Measurements from ENCODE around the gene HAAO.

DNA sequence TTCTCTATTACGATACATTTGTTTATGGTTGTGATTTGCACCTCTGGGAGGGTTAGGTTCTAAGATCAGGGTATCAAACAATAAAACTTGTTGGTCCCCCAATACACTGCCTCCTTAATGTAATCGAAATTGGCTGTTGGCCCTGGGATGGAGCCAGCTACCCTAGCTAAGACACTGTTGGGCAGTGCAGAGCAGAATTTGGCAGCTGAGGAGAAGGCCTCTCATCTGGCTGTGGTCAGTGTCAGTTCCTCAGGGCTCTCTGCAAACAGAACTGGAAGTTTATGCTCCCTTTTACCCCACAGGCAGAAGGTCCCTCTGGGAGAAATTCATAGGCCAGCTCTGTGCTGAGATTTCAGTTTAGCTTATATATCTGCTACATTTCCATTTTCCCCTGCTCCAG lies 8.6 kb upstream of the HAAO start:
- TF ChIP-seq, protein P1, sequence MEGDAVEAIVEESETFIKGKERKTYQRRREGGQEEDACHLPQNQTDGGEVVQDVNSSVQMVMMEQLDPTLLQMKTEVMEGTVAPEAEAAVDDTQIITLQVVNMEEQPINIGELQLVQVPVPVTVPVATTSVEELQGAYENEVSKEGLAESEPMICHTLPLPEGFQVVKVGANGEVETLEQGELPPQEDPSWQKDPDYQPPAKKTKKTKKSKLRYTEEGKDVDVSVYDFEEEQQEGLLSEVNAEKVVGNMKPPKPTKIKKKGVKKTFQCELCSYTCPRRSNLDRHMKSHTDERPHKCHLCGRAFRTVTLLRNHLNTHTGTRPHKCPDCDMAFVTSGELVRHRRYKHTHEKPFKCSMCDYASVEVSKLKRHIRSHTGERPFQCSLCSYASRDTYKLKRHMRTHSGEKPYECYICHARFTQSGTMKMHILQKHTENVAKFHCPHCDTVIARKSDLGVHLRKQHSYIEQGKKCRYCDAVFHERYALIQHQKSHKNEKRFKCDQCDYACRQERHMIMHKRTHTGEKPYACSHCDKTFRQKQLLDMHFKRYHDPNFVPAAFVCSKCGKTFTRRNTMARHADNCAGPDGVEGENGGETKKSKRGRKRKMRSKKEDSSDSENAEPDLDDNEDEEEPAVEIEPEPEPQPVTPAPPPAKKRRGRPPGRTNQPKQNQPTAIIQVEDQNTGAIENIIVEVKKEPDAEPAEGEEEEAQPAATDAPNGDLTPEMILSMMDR (IDR thresholded peaks at IDR 0.05), result no peak
- TF ChIP-seq JUN (CRISPR knock-in tag; IDR thresholded peaks at IDR 0.05), result no peak

Measured in WTC11 (cell line).